Measurements from ENCODE around the gene ASCC3.
"Not testable (repeated sequence)": the region's sequence is repeated elsewhere in the genome, so short reads cannot be mapped to it uniquely, and the experiment has no call there.

Gene ASCC3

DNA sequence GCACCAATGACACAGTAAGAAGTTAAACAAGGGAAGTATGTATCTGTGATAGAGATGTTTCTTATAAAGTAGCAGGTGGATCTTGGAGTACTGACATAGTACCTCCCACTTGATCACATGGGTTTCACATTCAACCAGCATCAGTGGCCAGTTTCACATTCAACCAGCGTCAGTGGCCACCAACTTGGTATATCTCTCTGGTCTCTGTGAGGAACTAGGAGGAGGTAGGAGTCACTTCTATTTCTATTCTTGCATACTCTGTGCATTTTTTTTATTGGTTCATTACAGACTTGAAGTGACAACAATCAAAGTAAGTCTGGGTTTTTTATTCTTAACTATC, 216.1 kb downstream of the ASCC3 start:
- no peak for DNase-seq (ENCODE audit: low read depth in 3 of 3)

- no peak for DNase-seq (ENCODE audit: low read depth in 3 of 3)
These were observed 216.7 kb downstream of the ASCC3 start for GRCh38 chr6:100664274-100665040.

GRCh38 chr6:100663219-100663863, 217.8 kb downstream of the ASCC3 start:
- DNase-seq (ENCODE audit: low read depth in 3 of 3): no peak

- DNase-seq (ENCODE audit: low read depth in 3 of 3): no peak
These were observed 218.9 kb downstream of the ASCC3 start for GRCh38 chr6:100662264-100662663.

DNA sequence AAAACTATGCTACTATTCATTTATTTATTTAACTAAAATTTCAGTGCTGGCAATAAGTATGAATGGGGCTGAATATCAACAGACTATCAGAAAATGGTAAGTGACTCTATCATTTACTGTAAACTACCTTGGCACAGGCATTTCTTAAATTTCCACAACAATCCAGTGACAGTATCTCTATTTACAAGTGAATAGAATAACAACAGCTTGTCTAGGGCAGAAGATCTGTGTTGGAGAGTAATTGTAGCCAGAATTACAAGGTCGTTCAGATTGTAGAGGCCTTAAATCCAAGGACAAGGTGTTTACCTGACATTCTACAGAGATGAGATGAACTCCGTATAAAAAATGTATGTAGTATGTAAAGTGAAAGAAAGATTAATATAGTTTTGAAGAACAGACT, 222.6 kb downstream of the ASCC3 start:
- DNase-seq (ENCODE audit: low read depth in 3 of 3): no peak

- no peak for DNase-seq (ENCODE audit: low read depth in 3 of 3)
These were observed 223.3 kb downstream of the ASCC3 start for GRCh38 chr6:100657678-100658330.

- not testable (repeated sequence) for DNase-seq (ENCODE audit: low read depth in 3 of 3)
These were observed 240.0 kb downstream of the ASCC3 start for GRCh38 chr6:100641147-100641546.

- DNase-seq (ENCODE audit: low read depth in 3 of 3): no peak
These were observed 247.9 kb downstream of the ASCC3 start for GRCh38 chr6:100633096-100633777.

- DNase-seq (ENCODE audit: low read depth in 3 of 3): no peak
These were observed 250.6 kb downstream of the ASCC3 start for GRCh38 chr6:100630536-100630935.

GRCh38 chr6:100627911-100628758, 253.0 kb downstream of the ASCC3 start:
- DNase-seq (ENCODE audit: low read depth in 3 of 3): no peak

DNA sequence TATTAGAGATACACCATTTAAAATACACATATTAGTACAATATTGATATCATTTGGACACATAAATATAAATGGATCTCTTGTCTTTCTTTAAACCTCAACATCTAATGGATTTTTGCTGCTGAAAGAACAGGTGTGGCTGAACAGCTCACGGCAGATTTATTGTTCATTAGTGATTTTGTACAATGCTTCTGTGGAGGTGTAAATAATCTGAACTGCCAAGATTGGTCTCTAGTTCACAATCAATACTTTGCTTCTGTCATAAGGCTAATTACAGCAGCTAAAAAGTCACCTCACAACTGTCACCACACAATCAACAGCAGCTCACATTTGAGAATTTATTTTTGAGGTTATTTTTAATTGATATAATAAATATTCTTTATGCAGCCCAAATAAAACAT, 254.4 kb downstream of the ASCC3 start:
- no peak for DNase-seq (ENCODE audit: low read depth in 3 of 3)

- DNase-seq (ENCODE audit: low read depth in 3 of 3): no peak
These were observed 258.0 kb downstream of the ASCC3 start for GRCh38 chr6:100622907-100623692.

DNA sequence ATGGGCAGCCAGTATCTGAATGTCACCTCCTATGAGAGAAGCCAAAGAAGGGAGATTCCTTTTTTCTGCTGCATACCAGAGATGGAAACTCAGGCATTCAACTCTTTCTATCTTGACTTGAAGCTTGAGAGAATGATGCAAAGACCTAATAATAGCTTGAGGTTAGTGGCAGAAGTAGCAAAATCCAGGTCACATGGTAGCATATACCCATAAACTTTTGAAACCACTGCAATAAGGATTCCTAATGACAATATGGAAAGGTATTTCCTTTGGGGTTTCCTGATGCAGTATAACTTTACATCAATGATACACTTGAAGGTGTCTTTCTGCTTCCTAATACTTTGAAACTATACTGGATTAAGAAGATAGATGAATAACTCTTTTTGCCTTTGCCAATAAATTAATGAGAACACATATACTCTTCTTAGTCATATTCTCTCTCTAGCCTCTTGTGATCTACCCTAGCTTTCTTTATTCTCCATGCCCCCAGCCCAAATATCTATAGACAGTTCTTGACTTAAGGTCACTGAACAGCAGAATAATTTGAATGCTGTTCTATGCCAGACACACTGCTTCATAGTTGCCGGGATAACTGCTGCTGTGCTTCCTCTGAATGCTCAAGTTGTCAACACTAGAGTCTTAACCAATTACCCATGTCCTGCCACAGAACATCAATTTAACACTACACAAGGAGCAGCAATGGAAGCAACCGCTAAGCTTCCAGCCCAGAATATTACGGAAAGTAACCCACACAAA, 260.9 kb downstream of the ASCC3 start:
- DNase-seq (ENCODE audit: low read depth in 3 of 3): no peak

- no peak for DNase-seq (ENCODE audit: low read depth in 3 of 3)
These were observed 262.8 kb downstream of the ASCC3 start for GRCh38 chr6:100618351-100618671.

DNA sequence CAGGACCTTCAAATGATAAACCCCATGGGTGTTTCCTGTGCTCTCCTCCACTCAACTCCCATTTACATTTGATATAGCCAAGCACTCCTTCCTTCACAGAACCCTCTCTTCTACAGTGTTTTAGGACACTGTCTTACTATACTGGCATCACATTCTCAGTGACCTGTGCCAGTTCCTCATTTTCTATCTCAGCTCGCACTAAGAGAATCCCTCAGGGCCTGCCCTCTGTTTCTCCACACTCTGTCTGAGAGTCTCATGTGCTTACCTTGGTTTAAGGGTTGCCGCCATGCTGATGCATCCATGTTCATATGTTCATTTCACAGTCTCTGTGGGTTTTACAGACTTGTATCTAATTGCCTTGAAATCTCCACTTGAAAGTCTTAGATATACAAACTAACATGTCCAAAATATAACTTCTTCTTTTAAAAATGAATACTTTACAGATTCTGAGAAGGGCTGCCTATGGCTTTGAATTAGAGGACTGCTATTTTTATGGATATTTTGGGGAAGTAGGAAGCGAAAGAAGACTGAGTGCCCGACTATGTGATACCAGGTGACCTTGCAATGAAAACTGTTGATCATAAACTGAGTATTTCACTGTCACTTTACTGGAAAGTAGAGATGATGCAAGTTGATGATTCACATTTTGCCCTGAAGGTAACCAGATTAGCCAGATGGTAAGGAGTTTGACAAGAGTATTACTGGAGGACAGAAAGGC, 263.3 kb downstream of the ASCC3 start:
- DNase-seq (ENCODE audit: low read depth in 3 of 3): no peak

DNA sequence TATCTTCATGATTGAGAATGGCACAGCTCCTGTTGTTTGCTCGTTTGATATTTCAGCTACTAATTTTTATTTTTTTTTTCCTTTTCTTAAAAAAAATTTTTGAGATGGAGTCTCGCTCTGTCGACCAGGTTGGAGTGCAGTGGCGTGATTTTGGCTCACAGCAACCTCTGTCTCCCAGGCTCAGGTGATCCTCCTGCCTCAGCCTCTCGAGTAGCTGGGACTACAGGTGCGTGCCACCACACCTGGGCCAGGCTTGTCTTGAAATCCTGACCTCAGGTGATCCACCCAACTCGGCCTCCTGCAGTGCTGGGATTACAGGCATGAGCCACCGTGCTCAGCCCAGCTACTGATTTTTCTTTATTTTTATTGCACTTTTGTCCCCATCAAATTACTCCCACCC, 266.2 kb downstream of the ASCC3 start:
- DNase-seq (ENCODE audit: low read depth in 3 of 3): no peak

DNA sequence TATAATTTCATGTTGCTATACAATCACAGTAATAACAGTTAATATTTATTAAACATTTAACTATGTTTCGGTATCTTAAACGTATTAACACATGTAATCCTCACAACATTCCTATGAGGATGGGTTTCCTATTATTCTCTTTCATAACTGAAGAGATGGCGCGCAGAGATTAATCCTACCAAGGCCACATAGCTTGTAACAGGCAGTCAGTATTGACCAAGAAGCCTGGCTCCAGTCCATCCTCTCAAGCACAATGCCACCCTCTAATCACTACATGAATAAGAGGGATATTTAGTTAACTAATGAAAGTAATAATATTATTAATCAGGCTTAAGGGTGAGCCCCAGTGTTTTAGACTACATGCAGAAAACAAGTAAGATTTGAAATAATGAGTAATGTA, 266.7 kb downstream of the ASCC3 start:
- no peak for DNase-seq (ENCODE audit: low read depth in 3 of 3)

- no peak for DNase-seq (ENCODE audit: low read depth in 3 of 3)
These were observed 267.5 kb downstream of the ASCC3 start for GRCh38 chr6:100613656-100614055.

DNA sequence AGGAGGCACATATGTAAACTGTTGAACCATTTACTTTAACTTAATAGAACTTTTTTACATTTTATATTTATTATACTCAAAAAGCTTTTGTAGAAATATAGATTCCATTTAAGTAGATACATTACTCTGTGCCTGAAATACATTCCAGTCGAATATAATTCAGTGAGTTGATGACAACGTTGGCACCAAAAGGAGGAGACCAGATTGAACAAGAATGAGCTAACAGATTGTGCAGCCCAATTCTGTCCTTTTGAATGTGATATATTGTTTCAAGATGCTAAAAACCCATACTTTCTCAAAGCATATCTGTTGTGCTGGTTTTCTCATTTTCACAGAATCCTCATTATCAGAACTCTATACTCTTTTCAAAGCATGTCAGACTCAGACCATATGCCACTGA, 269.0 kb downstream of the ASCC3 start:
- DNase-seq (ENCODE audit: low read depth in 3 of 3): no peak
